BJ (cell line): ENCODE data around the gene RPL11. TPM values are rescaled to one million over a fixed set of nuclear protein-coding genes. Genes with fewer than 3 reads are reported as not detected.

Source experiments
- CTCF ChIA-PET: fragments of 350-600 bp; formaldehyde crosslinking; extraction: SDS; loops from one replicate; lab custom pipeline; 2021; ENCODE audit warnings: antibody characterized with exemption, inconsistent platforms; lab: Yijun Ruan, JAX
- POLR2A ChIA-PET: fragments of 300-600 bp; sonication (Branson Sonifier 250); formaldehyde crosslinking; extraction: SDS; loops from one replicate; lab custom pipeline; 2021; ENCODE audit warnings: antibody characterized with exemption; lab: Charles Lee
- DNase-seq: peaks from one replicate; pipeline ENCODE4 v3.0.0-alpha.2; 2011; ENCODE audit warnings: low read depth
- H3K27me3 ChIP-seq: 2 replicates; pipeline ENCODE4 v1.6.0; 2011; ENCODE audit warnings: low read length; ENCODE audit not compliant: control insufficient read depth, insufficient read depth
- H3K36me3 ChIP-seq: 2 replicates; pipeline ENCODE4 v1.5.1; 2011; ENCODE audit warnings: low read length; ENCODE audit not compliant: control insufficient read depth, insufficient read depth
- H3K4me3 ChIP-seq: 2 replicates; pipeline ENCODE4 v1.5.1; 2011; ENCODE audit warnings: low read depth, mild to moderate bottlenecking, control low read depth, low read length
- polyA plus RNA-seq: library from polyadenylated mRNA; depleted of rRNA; stranded (reverse); fragments of >200 nt; gene quantifications from 2 replicates; pipeline ENCODE4 v1.2.3, GENCODE V29; 2011
- TF ChIP-seq, protein P1 (sequence below): IDR thresholded peaks from 2 replicates; pipeline ENCODE4 v1.5.1; 2011; ENCODE audit warnings: low read depth, mild to moderate bottlenecking, control low read depth, inconsistent platforms, low read length, moderate library complexity; ENCODE audit not compliant: insufficient read depth

The RPL11 gene
- polyA plus RNA-seq, 1 experiment, result 1,288 TPM

DNA sequence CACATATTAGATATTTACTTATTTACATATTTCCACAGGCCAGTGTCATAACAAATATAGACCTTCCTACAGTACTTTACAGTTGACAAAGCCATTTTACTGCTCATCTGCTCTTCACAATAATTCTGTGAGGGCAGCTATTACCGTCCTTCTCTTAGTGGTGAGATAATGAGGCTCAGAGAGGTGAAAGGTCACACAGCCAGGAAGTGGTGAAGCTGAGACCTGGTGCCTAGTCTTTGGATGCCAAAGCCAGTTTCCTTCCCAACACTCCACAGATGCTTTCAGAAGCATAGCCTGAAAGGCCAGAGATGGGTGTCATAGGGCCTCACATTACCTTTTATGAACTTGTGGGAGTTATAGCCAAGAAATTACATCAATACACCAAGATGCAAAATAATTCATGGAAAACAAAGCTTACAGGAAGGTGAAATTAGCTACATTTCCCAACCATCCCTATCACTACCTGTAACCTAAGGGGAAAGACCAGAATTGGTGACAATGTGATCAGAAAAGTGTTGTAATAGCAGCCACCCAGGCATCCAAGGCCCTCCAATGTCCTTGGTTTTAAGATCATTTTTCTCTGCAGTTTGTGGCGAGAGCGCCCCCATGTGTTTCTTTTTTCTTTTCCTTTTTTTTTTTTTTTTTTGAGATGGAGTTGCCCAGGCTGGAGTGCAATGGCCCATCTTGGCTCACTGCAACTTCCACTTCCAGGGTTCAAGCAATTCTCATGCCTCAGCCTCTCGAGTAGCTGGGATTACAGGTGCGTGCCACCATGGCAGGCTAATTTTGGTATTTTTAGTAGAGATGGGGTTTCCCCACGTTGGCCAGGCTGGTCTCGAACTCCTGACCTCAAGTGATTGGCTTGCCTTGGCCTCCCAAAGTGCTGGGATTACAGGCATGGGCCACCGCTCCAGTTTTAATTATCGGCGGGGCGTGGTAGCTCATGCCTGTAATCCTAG, 26.5 kb upstream of the RPL11 start:
- POLR2A ChIA-PET, result no interaction called here
- no peak overlapping the region for H3K4me3 ChIP-seq
- no peaks in the 10 kb centered on the region for H3K27me3 ChIP-seq
- DNase-seq, result no peak
- H3K36me3 ChIP-seq, result no peaks in the 10 kb centered on the region
- TF ChIP-seq, protein P1, sequence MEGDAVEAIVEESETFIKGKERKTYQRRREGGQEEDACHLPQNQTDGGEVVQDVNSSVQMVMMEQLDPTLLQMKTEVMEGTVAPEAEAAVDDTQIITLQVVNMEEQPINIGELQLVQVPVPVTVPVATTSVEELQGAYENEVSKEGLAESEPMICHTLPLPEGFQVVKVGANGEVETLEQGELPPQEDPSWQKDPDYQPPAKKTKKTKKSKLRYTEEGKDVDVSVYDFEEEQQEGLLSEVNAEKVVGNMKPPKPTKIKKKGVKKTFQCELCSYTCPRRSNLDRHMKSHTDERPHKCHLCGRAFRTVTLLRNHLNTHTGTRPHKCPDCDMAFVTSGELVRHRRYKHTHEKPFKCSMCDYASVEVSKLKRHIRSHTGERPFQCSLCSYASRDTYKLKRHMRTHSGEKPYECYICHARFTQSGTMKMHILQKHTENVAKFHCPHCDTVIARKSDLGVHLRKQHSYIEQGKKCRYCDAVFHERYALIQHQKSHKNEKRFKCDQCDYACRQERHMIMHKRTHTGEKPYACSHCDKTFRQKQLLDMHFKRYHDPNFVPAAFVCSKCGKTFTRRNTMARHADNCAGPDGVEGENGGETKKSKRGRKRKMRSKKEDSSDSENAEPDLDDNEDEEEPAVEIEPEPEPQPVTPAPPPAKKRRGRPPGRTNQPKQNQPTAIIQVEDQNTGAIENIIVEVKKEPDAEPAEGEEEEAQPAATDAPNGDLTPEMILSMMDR, result peak; percentile 47
- CTCF ChIA-PET, result interaction anchor here (0.6 to 3.7 kb wide), 18 partner anchors 8 to 169 kb away, joined by 3 to 20 read pairs (median 5); partner anchors contain the start of gene E2F2

DNA sequence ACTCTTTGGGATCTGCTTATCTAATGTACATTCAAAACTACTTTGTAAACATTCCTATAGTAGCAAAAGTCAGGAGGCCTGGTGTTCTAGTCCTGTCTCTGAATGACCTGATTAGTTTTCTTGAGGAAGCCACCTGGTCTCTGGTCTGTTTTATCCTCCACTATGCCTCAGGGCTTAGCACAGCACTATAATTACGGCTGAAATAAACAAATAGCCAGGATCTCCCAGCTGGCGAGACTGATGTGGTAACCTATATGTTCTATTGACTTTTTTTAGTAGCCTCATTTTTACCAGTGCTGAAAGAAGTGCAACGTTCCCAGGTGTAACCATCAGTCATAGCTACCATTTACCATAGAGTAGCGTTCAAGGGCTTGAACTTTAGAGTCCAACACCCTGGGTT, 24.2 kb upstream of the RPL11 start:
- H3K4me3 ChIP-seq, result no peak overlapping the region
- CTCF ChIA-PET, result interaction anchor here (0.7 to 3.7 kb wide), 10 partner anchors 9 to 1777 kb away, joined by 3 to 20 read pairs (median 4); no protein-coding TSS in a partner anchor
- POLR2A ChIA-PET, result no interaction called here
- DNase-seq, result no peak
- no peaks in the 10 kb centered on the region for H3K36me3 ChIP-seq
- peaks cover 6% of the 10 kb centered on the region; the same call in 1 of the 2 replicates for H3K27me3 ChIP-seq
- TF ChIP-seq, protein P1, result no peak

DNA sequence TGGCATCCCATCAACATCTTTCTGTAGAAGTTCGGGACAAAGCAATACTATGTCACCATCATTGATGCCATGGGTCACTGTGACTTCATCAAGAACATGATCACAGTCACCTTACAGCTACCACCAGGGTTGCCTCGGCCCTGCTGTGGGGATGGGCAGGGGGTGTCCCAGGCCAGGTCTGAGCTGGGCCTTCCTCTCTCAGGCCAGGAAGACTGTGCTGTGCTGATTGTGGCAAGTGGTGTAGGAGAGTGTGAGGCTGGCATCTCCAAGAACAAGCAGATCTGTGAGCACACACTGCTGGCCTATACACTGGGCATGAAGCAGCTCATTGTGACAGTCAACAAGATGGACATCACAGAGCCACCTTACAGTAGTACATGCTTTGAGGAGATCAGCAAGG, 20.9 kb upstream of the RPL11 start:
- ChIA-PET CTCF (interaction anchor here (1.1 kb wide), 1 partner anchor 10 kb away, joined by 4 read pairs; no protein-coding TSS in a partner anchor), POLR2A (no interaction called here)

DNA sequence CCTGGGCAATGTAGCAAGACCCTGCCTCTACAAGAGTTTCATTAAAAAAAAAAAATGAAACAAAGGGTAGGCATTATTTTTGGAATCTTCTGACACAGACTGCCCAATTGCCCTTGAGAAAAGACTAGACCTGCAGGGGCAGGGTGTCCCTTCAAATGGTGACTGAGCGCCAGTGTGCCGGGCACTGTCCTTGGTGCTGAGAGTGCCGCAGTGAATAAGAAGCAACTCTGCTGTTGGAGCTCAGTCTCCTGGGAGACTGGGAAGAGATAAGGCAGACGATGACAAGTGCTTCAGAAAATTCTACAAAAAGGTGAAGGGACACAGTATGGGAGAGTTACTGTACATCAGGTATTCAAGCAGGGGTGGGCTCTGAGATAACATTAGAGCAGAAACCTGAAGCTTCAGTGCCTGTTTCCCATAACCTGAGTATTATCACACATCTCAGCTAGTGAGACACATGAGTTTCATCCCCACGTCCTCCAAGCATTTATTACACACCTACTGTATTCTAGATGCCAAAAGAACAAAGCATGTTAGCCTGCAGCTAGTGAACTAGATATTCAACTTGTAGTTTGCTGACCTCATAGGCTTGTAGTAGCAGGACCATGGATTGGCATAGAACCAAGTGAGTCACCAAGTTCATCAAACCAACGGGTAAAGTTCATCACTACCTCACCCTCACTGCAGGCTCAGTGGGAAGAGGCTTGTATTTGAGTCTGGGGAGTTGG, 18.4 kb upstream of the RPL11 start:
- ChIA-PET POLR2A (no interaction called here), CTCF (interaction anchor here (1.2 to 1.6 kb wide), 5 partner anchors 10 to 16 kb away, joined by 3 to 5 read pairs (median 4); no protein-coding TSS in a partner anchor)
- TF ChIP-seq, protein P1, result no peak
- Histone ChIP-seq H3K4me3 (no peak overlapping the region), H3K27me3 (peaks cover 8% of the 10 kb centered on the region), H3K36me3 (no peaks in the 10 kb centered on the region)
- DNase-seq, result no peak

More for the DNA sequence above, 20.9 kb upstream of the RPL11 start:
- H3K4me3 ChIP-seq, result no peak overlapping the region
- H3K27me3 ChIP-seq, result peaks cover 6% of the 10 kb centered on the region; the same call in 1 of the 2 replicates
- TF ChIP-seq, protein P1, result no peak
- no peaks in the 10 kb centered on the region for H3K36me3 ChIP-seq
- DNase-seq, result no peak
